ENCODE results near the gene MBP.

DNA sequence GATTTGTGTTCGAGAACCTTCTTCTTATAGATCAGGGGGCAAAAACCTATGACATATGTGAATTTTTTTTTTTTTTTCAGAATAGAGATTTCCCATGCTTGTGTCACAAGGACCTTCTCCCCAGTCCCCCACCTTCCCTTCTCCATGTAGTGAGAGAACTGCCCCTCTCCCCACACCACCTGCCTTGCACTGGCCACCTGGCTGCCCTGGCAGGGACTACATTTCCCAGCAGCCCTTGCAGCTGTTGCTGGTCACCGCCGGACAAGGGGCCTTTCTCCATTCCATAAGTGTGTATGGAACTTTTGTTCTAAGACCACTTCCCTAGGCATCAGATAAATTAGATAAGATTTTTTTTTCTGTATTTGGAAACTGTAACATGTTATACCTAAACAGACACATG is 22.2 kb downstream of the MBP start:
- TF ChIP-seq, protein P1, sequence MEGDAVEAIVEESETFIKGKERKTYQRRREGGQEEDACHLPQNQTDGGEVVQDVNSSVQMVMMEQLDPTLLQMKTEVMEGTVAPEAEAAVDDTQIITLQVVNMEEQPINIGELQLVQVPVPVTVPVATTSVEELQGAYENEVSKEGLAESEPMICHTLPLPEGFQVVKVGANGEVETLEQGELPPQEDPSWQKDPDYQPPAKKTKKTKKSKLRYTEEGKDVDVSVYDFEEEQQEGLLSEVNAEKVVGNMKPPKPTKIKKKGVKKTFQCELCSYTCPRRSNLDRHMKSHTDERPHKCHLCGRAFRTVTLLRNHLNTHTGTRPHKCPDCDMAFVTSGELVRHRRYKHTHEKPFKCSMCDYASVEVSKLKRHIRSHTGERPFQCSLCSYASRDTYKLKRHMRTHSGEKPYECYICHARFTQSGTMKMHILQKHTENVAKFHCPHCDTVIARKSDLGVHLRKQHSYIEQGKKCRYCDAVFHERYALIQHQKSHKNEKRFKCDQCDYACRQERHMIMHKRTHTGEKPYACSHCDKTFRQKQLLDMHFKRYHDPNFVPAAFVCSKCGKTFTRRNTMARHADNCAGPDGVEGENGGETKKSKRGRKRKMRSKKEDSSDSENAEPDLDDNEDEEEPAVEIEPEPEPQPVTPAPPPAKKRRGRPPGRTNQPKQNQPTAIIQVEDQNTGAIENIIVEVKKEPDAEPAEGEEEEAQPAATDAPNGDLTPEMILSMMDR (conservative IDR thresholded peaks at IDR 0.05; ENCODE audit: low read depth, low read length), result no peak
- no peak for TF ChIP-seq EZH2 (IDR thresholded peaks at IDR 0.05; ENCODE audit: borderline replicate concordance, low read depth, low read length, poor library complexity, severe bottlenecking)
